HFFc6 (cell line): ENCODE results near the gene POLE. TPM values are rescaled to one million over a fixed set of nuclear protein-coding genes. Genes with fewer than 3 reads are reported as not detected.

Experiments
- DNase-seq: peaks from one replicate; pipeline ENCODE4 v3.0.0-alpha.2; 2018
- H3K27ac Mint-ChIP-seq: 2 replicates; pipeline ENCODE4 v1.8.0; 2020; ENCODE audit warnings: mild to moderate bottlenecking, mixed read lengths
- H3K27me3 Mint-ChIP-seq: 2 replicates; pipeline ENCODE4 v1.8.0; 2021; ENCODE audit warnings: mild to moderate bottlenecking, moderate library complexity, mixed read lengths; ENCODE audit not compliant: insufficient read depth
- H3K36me3 Mint-ChIP-seq: 2 replicates; pipeline ENCODE4 v1.8.0; 2021; ENCODE audit warnings: low read depth, mixed read lengths
- H3K4me1 Mint-ChIP-seq: 2 replicates; pipeline ENCODE4 v1.8.0; 2020; ENCODE audit warnings: low read depth, mixed read lengths
- H3K4me3 Mint-ChIP-seq: 2 replicates; pipeline ENCODE4 v1.8.0; 2020; ENCODE audit warnings: mild to moderate bottlenecking, moderate library complexity, mixed read lengths
- H3K9me3 Mint-ChIP-seq: 2 replicates; pipeline ENCODE4 v1.8.0; 2020; ENCODE audit warnings: mild to moderate bottlenecking, mixed read lengths
- total RNA-seq, 6 experiments: library from RNA; stranded (reverse); fragmentation: NEBNext Ultra II Directional; extraction: Animal tissue kit (Norgen Biotek cat#: 25700); gene quantifications; 2 replicates in 1 of 6; 3 replicates in 5 of 6; pipeline ENCODE4 v1.2.3, GENCODE V29; 2021
- TF ChIP-seq, protein P1 (sequence below): fragments of 200-600 bp; sonication (generic); IDR thresholded peaks from 2 replicates; pipeline ENCODE4 v1.5.0; 2021; ENCODE audit warnings: antibody characterized with exemption, mild to moderate bottlenecking

The POLE gene
- total RNA-seq, 6 experiments from 2014 or later, result 19.4 to 35.5 (median 29.3) TPM

DNA sequence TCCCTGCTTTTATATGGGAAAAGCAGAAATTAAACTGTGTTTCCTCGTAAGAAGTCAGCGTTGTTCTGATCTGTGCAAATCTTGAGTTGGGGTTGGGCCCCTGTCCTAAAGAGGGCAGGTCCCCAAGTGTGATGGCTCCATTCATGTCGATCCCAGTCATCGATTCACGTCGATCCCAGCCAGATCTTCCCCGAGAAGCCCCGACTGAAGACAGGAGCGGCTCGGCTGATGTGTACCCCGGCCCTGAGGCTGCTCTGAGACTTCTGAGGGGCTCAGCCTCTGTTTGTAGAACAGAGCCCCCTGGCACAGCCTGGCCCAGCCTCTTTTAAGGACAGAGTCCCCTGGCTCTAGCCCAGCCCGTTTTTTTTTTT is 32.8 kb upstream of the POLE start:
- peaks cover 38% of the 10 kb centered on the region for H3K36me3 Mint-ChIP-seq
- H3K9me3 Mint-ChIP-seq, result 0 out of 2 replicates have a peak, but pooled peaks cover 6% of the 10 kb centered on the region
- peaks cover 15% of the 10 kb centered on the region for H3K27me3 Mint-ChIP-seq
- no peak for DNase-seq
- TF ChIP-seq, protein P1, sequence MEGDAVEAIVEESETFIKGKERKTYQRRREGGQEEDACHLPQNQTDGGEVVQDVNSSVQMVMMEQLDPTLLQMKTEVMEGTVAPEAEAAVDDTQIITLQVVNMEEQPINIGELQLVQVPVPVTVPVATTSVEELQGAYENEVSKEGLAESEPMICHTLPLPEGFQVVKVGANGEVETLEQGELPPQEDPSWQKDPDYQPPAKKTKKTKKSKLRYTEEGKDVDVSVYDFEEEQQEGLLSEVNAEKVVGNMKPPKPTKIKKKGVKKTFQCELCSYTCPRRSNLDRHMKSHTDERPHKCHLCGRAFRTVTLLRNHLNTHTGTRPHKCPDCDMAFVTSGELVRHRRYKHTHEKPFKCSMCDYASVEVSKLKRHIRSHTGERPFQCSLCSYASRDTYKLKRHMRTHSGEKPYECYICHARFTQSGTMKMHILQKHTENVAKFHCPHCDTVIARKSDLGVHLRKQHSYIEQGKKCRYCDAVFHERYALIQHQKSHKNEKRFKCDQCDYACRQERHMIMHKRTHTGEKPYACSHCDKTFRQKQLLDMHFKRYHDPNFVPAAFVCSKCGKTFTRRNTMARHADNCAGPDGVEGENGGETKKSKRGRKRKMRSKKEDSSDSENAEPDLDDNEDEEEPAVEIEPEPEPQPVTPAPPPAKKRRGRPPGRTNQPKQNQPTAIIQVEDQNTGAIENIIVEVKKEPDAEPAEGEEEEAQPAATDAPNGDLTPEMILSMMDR, result no peak
- H3K4me3 Mint-ChIP-seq, result no peak overlapping the region
- H3K4me1 Mint-ChIP-seq, result peaks cover 15% of the 10 kb centered on the region
- H3K27ac Mint-ChIP-seq, result no peak overlapping the region

DNA sequence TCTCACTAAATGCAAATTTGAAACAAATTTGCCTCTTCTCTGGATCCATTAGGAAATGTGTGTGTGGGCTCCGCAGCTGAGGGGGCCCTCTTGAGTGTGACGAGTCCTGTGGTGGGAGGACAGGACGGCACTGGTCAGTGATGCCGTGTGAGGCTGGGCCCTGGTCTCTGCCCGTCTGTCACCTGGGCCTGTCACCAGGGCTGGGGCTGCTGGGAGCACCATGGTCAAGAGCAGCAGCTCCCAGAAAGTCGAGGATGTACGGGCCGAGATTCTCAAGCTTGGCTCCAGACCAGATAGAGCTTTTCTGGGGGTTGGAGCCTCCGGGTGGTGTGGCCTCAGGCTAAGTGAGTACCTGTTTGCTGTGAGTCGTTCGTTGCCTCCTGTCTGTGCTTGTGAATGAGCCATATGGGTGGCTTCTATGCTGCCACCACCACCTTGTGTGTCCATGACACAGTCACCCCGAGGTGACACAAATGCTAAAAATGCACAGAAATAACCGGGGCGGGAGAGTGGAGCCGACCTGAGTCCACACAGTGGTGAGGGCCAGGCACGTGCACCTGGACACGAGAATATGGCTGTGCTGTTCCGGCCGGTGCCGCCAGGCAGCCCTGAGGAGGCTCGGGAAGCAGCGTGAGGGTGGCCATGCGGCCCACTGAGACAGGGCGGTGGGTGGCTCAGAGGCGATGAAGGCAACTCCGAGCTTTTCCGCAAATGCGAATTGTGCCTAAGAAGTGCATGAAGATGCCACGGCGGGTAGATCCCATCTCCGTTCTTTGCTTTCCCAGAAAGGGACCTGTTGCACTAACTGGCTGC is 32.2 kb upstream of the POLE start:
- Mint-ChIP-seq H3K27me3 (peaks cover 15% of the 10 kb centered on the region), H3K27ac (no peak overlapping the region), H3K9me3 (0 out of 2 replicates have a peak, but pooled peaks cover 6% of the 10 kb centered on the region), H3K36me3 (peaks cover 41% of the 10 kb centered on the region), H3K4me1 (peaks cover 13% of the 10 kb centered on the region), H3K4me3 (no peak overlapping the region)
- TF ChIP-seq, protein P1, result no peak
- no peak for DNase-seq

DNA sequence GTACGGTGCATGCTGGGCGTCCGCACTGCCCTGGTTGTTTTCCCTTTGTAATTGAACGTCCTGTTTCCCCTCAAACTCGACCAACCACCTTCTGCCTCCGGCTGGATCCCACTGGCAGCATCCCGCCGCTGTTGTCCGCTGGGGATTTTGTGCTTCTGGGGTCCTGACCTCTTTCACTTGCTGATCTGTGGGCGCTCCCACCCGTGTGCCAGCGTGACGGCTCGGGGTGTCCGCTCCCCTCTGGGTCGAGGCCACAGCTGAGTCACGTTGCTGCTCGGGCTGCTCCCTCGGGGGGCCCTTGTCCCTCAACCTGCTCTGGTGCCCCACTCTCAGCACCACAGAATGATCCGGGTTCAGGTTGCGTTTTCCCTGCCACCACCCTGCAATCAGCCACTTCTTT is 31.5 kb upstream of the POLE start:
- Mint-ChIP-seq H3K36me3 (peaks cover 35% of the 10 kb centered on the region), H3K27me3 (peaks cover 15% of the 10 kb centered on the region), H3K4me1 (peaks cover 6% of the 10 kb centered on the region), H3K27ac (no peak overlapping the region), H3K4me3 (no peak overlapping the region; the same call in 1 of the 2 replicates), H3K9me3 (0 out of 2 replicates have a peak, but pooled peaks cover 6% of the 10 kb centered on the region)
- DNase-seq, result no peak
- TF ChIP-seq, protein P1, result no peak

DNA sequence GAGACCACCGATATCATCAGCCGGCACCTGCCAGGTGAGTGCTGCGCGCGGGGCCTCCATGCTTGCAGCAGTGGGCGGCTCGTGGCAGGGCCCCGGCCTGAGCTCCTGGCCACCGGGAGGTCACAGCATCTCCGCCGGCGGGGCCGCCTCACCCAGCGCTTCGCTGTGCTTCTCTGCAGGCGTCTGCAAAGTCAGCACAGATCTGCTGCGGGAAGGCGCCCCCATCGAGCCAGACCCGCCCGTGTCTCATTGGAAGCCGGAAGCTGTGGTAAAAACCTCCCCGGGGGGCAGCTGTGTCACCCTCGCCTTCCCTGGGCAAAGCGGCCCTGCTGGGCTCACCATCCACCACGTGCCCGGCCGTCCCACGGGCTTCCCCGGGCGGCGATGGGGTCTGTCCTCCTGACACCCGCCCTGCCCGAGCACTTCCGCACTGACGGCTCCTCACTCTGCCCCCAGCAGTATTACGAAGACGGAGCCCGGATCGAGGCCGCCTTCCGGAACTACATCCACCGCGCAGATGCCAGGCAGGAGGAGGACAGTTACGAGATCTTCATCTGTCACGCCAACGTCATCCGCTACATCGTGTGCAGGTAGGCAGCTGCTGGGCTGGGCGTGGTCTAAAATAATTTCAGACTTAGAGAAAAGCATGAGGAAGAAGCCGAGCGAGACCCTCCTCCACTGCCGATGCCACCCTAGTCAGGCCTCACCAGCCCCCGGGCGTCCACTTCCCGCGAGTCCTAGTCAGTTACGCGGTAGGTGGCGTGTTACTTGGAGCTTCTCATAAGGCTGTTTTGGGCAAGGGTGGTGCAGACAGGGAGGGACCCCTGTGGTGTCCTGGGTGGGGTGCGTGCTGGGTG is 30.6 kb upstream of the POLE start:
- H3K36me3 Mint-ChIP-seq, result peaks cover 30% of the 10 kb centered on the region
- TF ChIP-seq, protein P1, result no peak
- no peak overlapping the region for H3K27ac Mint-ChIP-seq
- H3K9me3 Mint-ChIP-seq, result 0 out of 2 replicates have a peak, but pooled peaks cover 6% of the 10 kb centered on the region
- H3K4me1 Mint-ChIP-seq, result 0 out of 2 replicates have a peak, but pooled peaks cover 4% of the 10 kb centered on the region
- H3K4me3 Mint-ChIP-seq, result no peak overlapping the region
- H3K27me3 Mint-ChIP-seq, result peaks cover 15% of the 10 kb centered on the region
- DNase-seq, result no peak

DNA sequence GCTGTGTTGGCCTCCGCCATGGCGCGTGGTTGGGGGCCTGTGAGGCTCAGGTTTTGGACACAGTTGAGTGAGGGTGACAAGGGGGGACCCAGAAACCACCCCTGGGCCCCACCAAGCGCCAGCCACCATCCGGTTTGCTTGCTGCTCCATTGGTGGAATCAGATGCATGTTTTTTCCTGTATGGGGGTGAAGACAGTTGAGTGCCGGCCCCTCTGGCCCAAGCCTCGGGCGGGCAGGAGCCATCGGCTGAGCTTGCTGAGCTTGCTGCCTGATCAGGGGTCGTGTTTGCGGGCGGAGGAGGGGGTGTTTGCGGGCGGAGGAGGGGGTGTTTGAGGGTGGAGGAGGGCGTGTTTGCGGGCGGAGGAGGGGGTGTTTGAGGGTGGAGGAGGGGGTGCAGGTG is 29.9 kb upstream of the POLE start:
- Mint-ChIP-seq H3K27ac (no peak overlapping the region), H3K4me1 (0 out of 2 replicates have a peak, but pooled peaks cover 4% of the 10 kb centered on the region), H3K4me3 (no peak overlapping the region), H3K9me3 (0 out of 2 replicates have a peak, but pooled peaks cover 6% of the 10 kb centered on the region), H3K36me3 (peaks cover 30% of the 10 kb centered on the region), H3K27me3 (peaks cover 15% of the 10 kb centered on the region)
- TF ChIP-seq, protein P1, result no peak
- no peak for DNase-seq
